PFSK-1 (cell line): ENCODE results near the gene KNSTRN.

Experiments
- POLR2AphosphoS5 ChIP-seq: IDR thresholded peaks from 2 replicates; pipeline ENCODE4 v1.6.1; 2012; ENCODE audit warnings: low read depth, mild to moderate bottlenecking, control low read depth, low read length, moderate library complexity
- REST ChIP-seq, 2 experiments: IDR thresholded peaks; 2 replicates each; pipeline versions ENCODE4 v1.6.1 to v1.8.0; 2011 to 2012; ENCODE audit warnings: low read depth in 2 of 2, low read length in 2 of 2, control low read depth in 1 of 2, inconsistent platforms in 1 of 2, mild to moderate bottlenecking in 1 of 2, moderate library complexity in 1 of 2; ENCODE audit not compliant: insufficient read depth in 1 of 2
- SIN3A ChIP-seq: IDR thresholded peaks from 2 replicates; pipeline ENCODE4 v1.6.1; 2012; ENCODE audit warnings: mild to moderate bottlenecking, low read length, moderate library complexity, borderline replicate concordance; ENCODE audit not compliant: insufficient read depth
- TAF1 ChIP-seq: IDR thresholded peaks from 2 replicates; pipeline ENCODE4 v1.6.1; 2012; ENCODE audit warnings: low read length, control low read depth, borderline replicate concordance; ENCODE audit not compliant: insufficient read depth

GRCh38 chr15:40410476-40410875, 28.0 kb downstream of the KNSTRN start:
- TF ChIP-seq POLR2AphosphoS5 (no peak), REST (IDR thresholded peaks at IDR 0.05; ENCODE audit: insufficient read depth in 1 of 2, low read depth in 2 of 2, low read length in 2 of 2) (no peak), TAF1 (no peak), SIN3A (no peak)
